A549 treated with DMSO at 1 μM for 4 hours (cell line): Measurements from ENCODE around the gene RPP38. TPM values are rescaled to one million over a fixed set of nuclear protein-coding genes. Genes with fewer than 3 reads are reported as not detected.

Experiments
- total RNA-seq: library from RNA; stranded (reverse); fragments of 200-300 nt; extraction: Qiagen RNA extraction; gene quantifications from 5 replicates; pipeline ENCODE4 v1.2.3, GENCODE V29; 2022; ENCODE audit warnings: low read depth

Gene RPP38
- total RNA-seq: 34.0 to 38.9 TPM (median 36.7 TPM) in 5 replicates

GRCh38 chr10:15097011-15097812 lies at the start of gene RPP38:
Gene RPP38, plus strand, starts transcription at chr10:15097355. Its CDS starts 5,960 bp downstream, at chr10:15103315.

GRCh38 chr10:15088428-15089261 lies 8.5 kb upstream of the RPP38 start, which contains the start of gene ACBD7:
Gene ACBD7, minus strand, starts transcription at chr10:15088776. Its CDS starts 48 bp downstream, at chr10:15088728.

Other genes with a start within 250 kb of the RPP38 start
- 20.5 to 24.8 TPM (median 22.4 TPM) in 5 replicates for gene SUV39H2, start 218.5 kb upstream of the RPP38 start, total RNA-seq
- gene DCLRE1C, start 143.3 kb upstream of the RPP38 start, total RNA-seq: 4.4 to 6.5 TPM (median 6.2 TPM) in 5 replicates
- gene MEIG1, start 138.0 kb upstream of the RPP38 start, total RNA-seq: 0.65 to 0.93 TPM (median 0.73 TPM) in 4 of 5 replicates, not detected in the other
- not detected in 5 replicates for gene OLAH, start 53.4 kb upstream of the RPP38 start, total RNA-seq
- 0.85 to 1.1 TPM (median 0.96 TPM) in 5 replicates for gene ACBD7, start 8.6 kb upstream of the RPP38 start, total RNA-seq
- 24.3 to 29.8 TPM (median 27.0 TPM) in 5 replicates for gene NMT2, start 71.3 kb downstream of the RPP38 start, total RNA-seq